H1 (cell line): ENCODE data around the gene SYDE2. TPM values are rescaled to one million over a fixed set of nuclear protein-coding genes. Genes with fewer than 3 reads are reported as not detected.

Source experiments
- CTCF ChIA-PET: fragments of 300-600 bp; sonication (Branson Sonifier 250); formaldehyde crosslinking; loops from one replicate; lab custom pipeline; 2021; ENCODE audit not compliant: partially characterized antibody; lab: Charles Lee
- POLR2A ChIA-PET: fragments of 300-600 bp; sonication (Branson Sonifier 250); formaldehyde crosslinking; loops from one replicate; lab custom pipeline; 2021; ENCODE audit warnings: inconsistent platforms; ENCODE audit not compliant: partially characterized antibody; lab: Charles Lee
- DNase-seq, 2 experiments: peaks; one replicate each; pipeline versions ENCODE4 v3.0.0 to v3.0.0-alpha.2; 2010 to 2022; ENCODE audit warnings: low spot score in 2 of 2, low read depth in 1 of 2, mixed read lengths in 1 of 2
- FAIRE-seq: peaks from 2 replicates; lab custom pipeline; 2011; peaks lifted over from hg19 to GRCh38; lab: Jason Lieb, UNC
- H2AFZ ChIP-seq: 2 replicates; pipeline ENCODE4 v1.8.1; 2012; ENCODE audit warnings: low read length, inconsistent platforms
- H2AK5ac ChIP-seq: 2 replicates; pipeline ENCODE4 v1.6.1; 2013; ENCODE audit warnings: low read depth, low read length
- H2BK120ac ChIP-seq: replicated peaks from 2 replicates; pipeline ENCODE3; 2013; ENCODE audit warnings: low read depth, low read length, inconsistent platforms
- H2BK12ac ChIP-seq: 2 replicates; pipeline ENCODE4 v1.6.1; 2013; ENCODE audit warnings: low read depth, low read length
- H2BK15ac ChIP-seq: 2 replicates; pipeline ENCODE4 v1.6.1; 2013; ENCODE audit warnings: low read length
- H2BK20ac ChIP-seq: 2 replicates; pipeline ENCODE4 v1.6.1; 2013; ENCODE audit warnings: low read length
- H2BK5ac ChIP-seq: 2 replicates; pipeline ENCODE4 v1.6.1; 2013; ENCODE audit warnings: low read depth, low read length
- H3K14ac ChIP-seq: 2 replicates; pipeline ENCODE4 v1.6.1; 2013; ENCODE audit warnings: inconsistent platforms; ENCODE audit not compliant: insufficient read length
- H3K18ac ChIP-seq: 2 replicates; pipeline ENCODE4 v1.6.1; 2013; ENCODE audit warnings: low read length; ENCODE audit errors: extremely low read depth
- H3K23ac ChIP-seq: 2 replicates; pipeline ENCODE4 v1.6.1; 2013; ENCODE audit warnings: inconsistent platforms; ENCODE audit not compliant: insufficient read length
- H3K23me2 ChIP-seq: 2 replicates; pipeline ENCODE4 v1.6.1; 2013; ENCODE audit warnings: low read depth, low read length
- H3K27ac ChIP-seq: 2 replicates; pipeline ENCODE4 v1.6.1; 2011; ENCODE audit warnings: low read depth, low read length, inconsistent platforms
- H3K27me3 ChIP-seq, 4 experiments: replicated peaks in 1 of 4; 1 replicate in 1 of 4; 2 replicates in 3 of 4; pipeline versions ENCODE4 v1.6.1 to v1.8.1; 2011 to 2013; ENCODE audit warnings: low read length in 3 of 4, mild to moderate bottlenecking in 3 of 4, inconsistent platforms in 2 of 4, mixed read lengths in 2 of 4, moderate library complexity in 1 of 4; ENCODE audit not compliant: control insufficient read depth in 3 of 4, insufficient read depth in 3 of 4; ENCODE audit errors: extremely low read depth in 1 of 4
- H3K36me3 ChIP-seq, 4 experiments: 2 replicates each; pipeline versions ENCODE4 v1.6.1 to v1.8.1; 2011 to 2013; ENCODE audit warnings: mild to moderate bottlenecking in 4 of 4, low read length in 3 of 4, moderate library complexity in 2 of 4, control low read depth in 1 of 4, inconsistent platforms in 1 of 4; ENCODE audit not compliant: insufficient read depth in 4 of 4, control insufficient read depth in 2 of 4
- H3K4ac ChIP-seq: replicated peaks from 2 replicates; pipeline ENCODE3; 2013; ENCODE audit warnings: low read length, low read depth, mixed read lengths, inconsistent platforms; ENCODE audit not compliant: insufficient read length
- H3K4me1 ChIP-seq, 4 experiments: replicated peaks in 1 of 4; 1 replicate in 1 of 4; 2 replicates in 3 of 4; pipeline versions ENCODE4 v1.6.1 to v1.8.1; 2011 to 2013; ENCODE audit warnings: low read length in 3 of 4, inconsistent platforms in 2 of 4, mixed read lengths in 1 of 4; ENCODE audit not compliant: insufficient read depth in 4 of 4, control insufficient read depth in 3 of 4
- H3K4me2 ChIP-seq, 2 experiments: 2 replicates each; pipeline versions ENCODE4 v1.6.1 to v1.8.1; 2011 to 2013; ENCODE audit warnings: low read depth in 2 of 2, low read length in 2 of 2, control low read depth in 1 of 2, inconsistent platforms in 1 of 2, mild to moderate bottlenecking in 1 of 2; ENCODE audit not compliant: insufficient read depth in 1 of 2
- H3K4me3 ChIP-seq, 4 experiments: fragments of 200-600, 300-600 bp in 1 of 4; sonication (generic), shearing (Covaris generic), sonication (Bioruptor Twin) in 1 of 4; 2 replicates each; pipeline versions ENCODE4 v1.5.1 to v1.8.1; 2011 to 2016; ENCODE audit warnings: low read length in 4 of 4, low read depth in 3 of 4, control low read depth in 2 of 4, inconsistent platforms in 2 of 4, mild to moderate bottlenecking in 2 of 4, mixed read lengths in 1 of 4, moderate library complexity in 1 of 4; ENCODE audit not compliant: insufficient read depth in 2 of 4; ENCODE audit errors: extremely low read depth in 1 of 4
- H3K56ac ChIP-seq: replicated peaks from 2 replicates; pipeline ENCODE3; 2013; ENCODE audit warnings: low read depth, mild to moderate bottlenecking, mixed read lengths, low read length, inconsistent platforms; ENCODE audit not compliant: insufficient read length
- H3K79me1 ChIP-seq: 2 replicates; pipeline ENCODE4 v1.6.1; 2013; ENCODE audit warnings: low read depth, low read length, control low read depth
- H3K79me2 ChIP-seq, 2 experiments: 2 replicates each; pipeline versions ENCODE4 v1.6.1 to v1.8.1; 2012 to 2013; ENCODE audit warnings: low read length in 2 of 2, mild to moderate bottlenecking in 2 of 2, inconsistent platforms in 1 of 2; ENCODE audit not compliant: insufficient read depth in 2 of 2, control insufficient read depth in 1 of 2
- H3K9ac ChIP-seq, 4 experiments: replicated peaks in 1 of 4; 1 replicate in 1 of 4; 2 replicates in 3 of 4; pipeline versions ENCODE4 v1.6.1 to v1.8.1; 2011 to 2013; ENCODE audit warnings: low read depth in 3 of 4, low read length in 3 of 4, control low read depth in 2 of 4, mild to moderate bottlenecking in 2 of 4, moderate library complexity in 2 of 4, inconsistent platforms in 1 of 4; ENCODE audit errors: extremely low read depth in 1 of 4
- H3K9me3 ChIP-seq, 2 experiments: 2 replicates each; pipeline versions ENCODE4 v1.6.1 to v1.8.1; 2012 to 2013; ENCODE audit warnings: mild to moderate bottlenecking in 2 of 2, moderate library complexity in 2 of 2, control low read depth in 1 of 2, inconsistent platforms in 1 of 2, low read depth in 1 of 2, low read length in 1 of 2, mixed read lengths in 1 of 2; ENCODE audit not compliant: insufficient read depth in 2 of 2
- H4K20me1 ChIP-seq, 2 experiments: replicated peaks in 1 of 2; 2 replicates each; pipeline versions ENCODE3 to v1.8.1; 2011 to 2013; ENCODE audit warnings: inconsistent platforms in 2 of 2, low read length in 2 of 2, mild to moderate bottlenecking in 1 of 2; ENCODE audit not compliant: insufficient read depth in 2 of 2, control insufficient read depth in 1 of 2
- H4K5ac ChIP-seq: 2 replicates; pipeline ENCODE4 v1.6.1; 2013; ENCODE audit warnings: low read length, low read depth, mixed read lengths, inconsistent platforms; ENCODE audit not compliant: insufficient read length
- H4K8ac ChIP-seq: 2 replicates; pipeline ENCODE4 v1.8.0; 2013; ENCODE audit warnings: mild to moderate bottlenecking, moderate library complexity, low read length, inconsistent platforms; ENCODE audit not compliant: insufficient read depth; ENCODE audit errors: extremely low read depth
- H4K91ac ChIP-seq: replicated peaks from 2 replicates; pipeline ENCODE3; 2013; ENCODE audit warnings: low read length, mixed read lengths, inconsistent platforms; ENCODE audit not compliant: insufficient read length
- ASH2L ChIP-seq: fragments of 200-600, 300-600 bp; sonication (generic); IDR thresholded peaks from one replicate; pipeline ENCODE4 v1.7.1; 2017; ENCODE audit warnings: low read length
- ATF3 ChIP-seq: IDR thresholded peaks from 2 replicates; pipeline ENCODE4 v1.6.1; 2011; ENCODE audit warnings: low read depth, mild to moderate bottlenecking, low read length; ENCODE audit not compliant: insufficient read depth
- BACH1 ChIP-seq: IDR thresholded peaks from 2 replicates; pipeline ENCODE4 v1.6.1; 2012; ENCODE audit warnings: low read length, improper control_type of control experiment
- BCL11A ChIP-seq, 2 experiments: IDR thresholded peaks; one replicate each; pipeline ENCODE4 v1.6.1; 2011; ENCODE audit warnings: low read depth in 2 of 2, low read length in 2 of 2, mild to moderate bottlenecking in 2 of 2
- CEBPB ChIP-seq: IDR thresholded peaks from 2 replicates; pipeline ENCODE4 v1.6.1; 2012; ENCODE audit warnings: low read depth, low read length
- CREB1 ChIP-seq: IDR thresholded peaks from 2 replicates; pipeline ENCODE4 v1.6.1; 2012; ENCODE audit warnings: inconsistent platforms
- GTF2F1 ChIP-seq: IDR thresholded peaks from 2 replicates; pipeline ENCODE4 v1.6.1; 2012; ENCODE audit warnings: low read depth, low read length, improper control_type of control experiment, borderline replicate concordance
- HDAC2 ChIP-seq, 2 experiments: fragments of 300-600 bp in 1 of 2; sonication (generic) in 1 of 2; IDR thresholded peaks; 2 replicates each; pipeline ENCODE4 v1.6.1; 2011 to 2012; ENCODE audit warnings: low read depth in 2 of 2, low read length in 2 of 2, mild to moderate bottlenecking in 2 of 2, moderate library complexity in 2 of 2, borderline replicate concordance in 1 of 2, inconsistent platforms in 1 of 2
- POU5F1 ChIP-seq: IDR thresholded peaks from 2 replicates; pipeline ENCODE4 v1.6.1; 2011; ENCODE audit warnings: low read depth, mild to moderate bottlenecking, low read length, moderate library complexity
- SIN3A ChIP-seq, 2 experiments: IDR thresholded peaks in 1 of 2; conservative IDR thresholded peaks in 1 of 2; 2 replicates each; pipeline ENCODE4 v1.6.1; 2011 to 2012; ENCODE audit warnings: low read length in 2 of 2, improper control_type of control experiment in 1 of 2, low read depth in 1 of 2, mild to moderate bottlenecking in 1 of 2
- SUZ12 ChIP-seq: fragments of 200-600 bp; sonication (generic); IDR thresholded peaks from 2 replicates; pipeline ENCODE4 v1.6.1; 2012; ENCODE audit warnings: mild to moderate bottlenecking, inconsistent platforms, low read length, moderate library complexity, mixed read lengths
- TAF1 ChIP-seq: IDR thresholded peaks from 2 replicates; pipeline ENCODE4 v1.6.1; 2011; ENCODE audit warnings: mild to moderate bottlenecking, low read depth, low read length
- TCF12 ChIP-seq: IDR thresholded peaks from 2 replicates; pipeline ENCODE4 v1.6.1; 2011; ENCODE audit warnings: low read depth, mild to moderate bottlenecking, low read length
- WGBS, 2 experiments: shearing (Covaris generic) in 1 of 2; methylation state at CpG; one replicate each; pipeline versions ENCODE4 v1.1.6 to v1.1.7; 2013 to 2015; ENCODE audit warnings: low lambda C conversion rate in 2 of 2, mixed read lengths in 2 of 2, inconsistent platforms in 1 of 2, low coverage in 1 of 2, missing lambda C conversion rate in 1 of 2; ENCODE audit not compliant: insufficient replicate concordance in 2 of 2, insufficient coverage in 1 of 2, insufficient read length in 1 of 2; ENCODE audit errors: extremely low coverage in 1 of 2, missing lambda C conversion rate in 1 of 2; 5-methylcytosine and 5-hydroxymethylcytosine counted together
- polyA plus RNA-seq, 7 experiments: library from polyadenylated mRNA; depleted of rRNA in 3 of 7; stranded (reverse) in 5 of 7; unstranded in 2 of 7; fragments of >200 nt in 5 of 7; fragments of 200-250 nt in 2 of 7; gene quantifications; 1 replicate in 5 of 7; 2 replicates in 1 of 7; 4 replicates in 1 of 7; pipeline versions ENCODE4 v1.2.1 to v1.2.3, GENCODE V29; 2011 to 2013; ENCODE audit warnings: missing spikeins in 2 of 7, mixed read lengths in 2 of 7
- total RNA-seq: library from RNA; stranded (reverse); fragmentation: NEBNext Ultra II Directional; extraction: Animal tissue kit (Norgen Biotek cat#: 25700); gene quantifications from 2 replicates; pipeline ENCODE4 v1.2.1, GENCODE V29; 2021

Gene SYDE2
- total and polyA plus RNA-seq, 2 of the 8 experiments (the other 6 are each of a cell fraction or from before 2014, with no cell fraction given): 1.6 to 14.6 TPM

- no peaks in the 10 kb centered on the region for H4K20me1 ChIP-seq
- no peaks in the 10 kb centered on the region for H3K27me3 ChIP-seq
- no peak overlapping the region for H4K91ac ChIP-seq
- no peak overlapping the region for H4K5ac ChIP-seq
- no peak overlapping the region for H3K4ac ChIP-seq
- H2BK15ac ChIP-seq: no peak overlapping the region
- DNase-seq: no peak
- H2BK20ac ChIP-seq: peak overlapping the region; percentile 75; the same call in 1 of the 2 replicates
- peak overlapping the region; percentile 98 for H2AFZ ChIP-seq
- no peak overlapping the region for H2BK12ac ChIP-seq
- POLR2A ChIA-PET: interaction anchor here (1.2 kb wide), 1 partner anchor 57 kb away, joined by 3 read pairs; the partner anchor contains the start of gene SYDE2
- CTCF ChIA-PET: interaction anchor here (1.0 to 1.3 kb wide), 3 partner anchors 35 to 110 kb away, joined by 3 to 7 read pairs (median 6); no protein-coding TSS in a partner anchor
- peak overlapping the region in 1 of 2 experiments; percentile 15; a peak in 2 of 4 replicates for H3K4me2 ChIP-seq
- no peak overlapping the region for H3K14ac ChIP-seq
- no peak overlapping the region for H2BK120ac ChIP-seq
- H3K18ac ChIP-seq: no peak overlapping the region; the same call in 1 of the 2 replicates
- no peaks in the 10 kb centered on the region for H3K79me1 ChIP-seq
- H3K56ac ChIP-seq: no peak overlapping the region
- peak overlapping the region in 1 of 4 experiments; percentile 2; a peak in 1 of 8 replicates for H3K4me3 ChIP-seq
- no peak overlapping the region for H3K27ac ChIP-seq
- no peaks in the 10 kb centered on the region for H3K9me3 ChIP-seq
- no peaks in the 10 kb centered on the region for H3K23me2 ChIP-seq
- no peaks in the 10 kb centered on the region for H3K79me2 ChIP-seq
- WGBS, 2 experiments: 80% methylated on average over 1 of the region's 1 CpG; no CpG with 5 or more reads in 1 of the 2 experiments
- H4K8ac ChIP-seq: no peak overlapping the region
- H3K36me3 ChIP-seq: no peaks in the 10 kb centered on the region
- peak; percentile 63 for FAIRE-seq
- H3K23ac ChIP-seq: no peak overlapping the region
- no peak for TF ChIP-seq CREB1
- no peak for TF ChIP-seq CEBPB
- no peak for TF ChIP-seq ASH2L
- no peak for TF ChIP-seq ATF3
- no peak for TF ChIP-seq POU5F1
- no peak for TF ChIP-seq BCL11A (IDR thresholded peaks at IDR 0.05; ENCODE audit: low read depth in 2 of 2, low read length in 2 of 2)
- TF ChIP-seq GTF2F1: no peak
- TF ChIP-seq SIN3A (conservative IDR thresholded peaks at IDR 0.05 in 1 of 2, IDR thresholded peaks at IDR 0.05 in 1 of 2; ENCODE audit: low read depth in 1 of 2, low read length in 2 of 2): no peak
- no peak for TF ChIP-seq BACH1
- no peak for TF ChIP-seq TAF1
- TF ChIP-seq SUZ12: no peak
- TF ChIP-seq TCF12: no peak
- TF ChIP-seq HDAC2 (IDR thresholded peaks at IDR 0.05; ENCODE audit: borderline replicate concordance in 1 of 2, low read depth in 2 of 2, low read length in 2 of 2): no peak
- H2BK5ac ChIP-seq: no peak overlapping the region
- no peak overlapping the region for H3K9ac ChIP-seq
- peaks cover 3 to 12% (median 7%) of the 10 kb centered on the region in 4 experiments; a peak in 3 of 7 replicates for H3K4me1 ChIP-seq
- no peak overlapping the region for H2AK5ac ChIP-seq
These were observed 56.5 kb downstream of the SYDE2 start for GRCh38 chr1:85144351-85144750.
